BJ (cell line): ENCODE measurements around the gene NDUFV2. TPM values are rescaled to one million over a fixed set of nuclear protein-coding genes. Genes with fewer than 3 reads are reported as not detected.
"Not testable (repeated sequence)": the region's sequence is repeated elsewhere in the genome, so short reads cannot be mapped to it uniquely, and the experiment has no call there.

Source experiments
- CTCF ChIA-PET: fragments of 350-600 bp; formaldehyde crosslinking; extraction: SDS; loops from one replicate; lab custom pipeline; 2021; ENCODE audit warnings: antibody characterized with exemption, inconsistent platforms; lab: Yijun Ruan, JAX
- POLR2A ChIA-PET: fragments of 300-600 bp; sonication (Branson Sonifier 250); formaldehyde crosslinking; extraction: SDS; loops from one replicate; lab custom pipeline; 2021; ENCODE audit warnings: antibody characterized with exemption; lab: Charles Lee
- DNase-seq: peaks from one replicate; pipeline ENCODE4 v3.0.0-alpha.2; 2011; ENCODE audit warnings: low read depth
- H3K27me3 ChIP-seq: 2 replicates; pipeline ENCODE4 v1.6.0; 2011; ENCODE audit warnings: low read length; ENCODE audit not compliant: control insufficient read depth, insufficient read depth
- H3K36me3 ChIP-seq: 2 replicates; pipeline ENCODE4 v1.5.1; 2011; ENCODE audit warnings: low read length; ENCODE audit not compliant: control insufficient read depth, insufficient read depth
- H3K4me3 ChIP-seq: 2 replicates; pipeline ENCODE4 v1.5.1; 2011; ENCODE audit warnings: low read depth, mild to moderate bottlenecking, control low read depth, low read length
- polyA plus RNA-seq: library from polyadenylated mRNA; depleted of rRNA; stranded (reverse); fragments of >200 nt; gene quantifications from 2 replicates; pipeline ENCODE4 v1.2.3, GENCODE V29; 2011
- TF ChIP-seq, protein P1 (sequence below): IDR thresholded peaks from 2 replicates; pipeline ENCODE4 v1.5.1; 2011; ENCODE audit warnings: low read depth, mild to moderate bottlenecking, control low read depth, inconsistent platforms, low read length, moderate library complexity; ENCODE audit not compliant: insufficient read depth

NDUFV2 gene
- polyA plus RNA-seq, 1 experiment, result 70.0 TPM

DNA sequence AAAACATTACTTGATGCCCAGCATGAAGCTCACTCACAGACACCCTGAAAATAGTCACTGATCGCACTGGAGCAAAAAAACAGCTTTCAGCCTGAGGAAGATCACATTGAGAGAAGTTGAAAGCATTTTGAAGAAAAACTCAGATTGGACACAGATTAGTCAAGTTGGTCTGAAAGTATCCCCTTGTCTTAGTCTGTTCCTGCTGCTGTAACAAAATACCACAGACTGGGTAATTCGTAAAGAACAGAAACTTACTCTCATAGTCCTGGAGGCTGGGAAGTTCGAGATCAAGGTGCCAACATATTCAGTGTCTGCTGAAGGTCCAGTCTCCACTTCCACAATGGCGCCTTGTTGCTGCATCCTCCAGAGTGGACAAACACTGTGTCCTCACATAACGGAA is 14.2 kb upstream of the NDUFV2 start:
- Histone ChIP-seq H3K36me3 (no peaks in the 10 kb centered on the region), H3K4me3 (no peak overlapping the region), H3K27me3 (no peaks in the 10 kb centered on the region)
- DNase-seq, result no peak
- POLR2A ChIA-PET, result no interaction called here
- CTCF ChIA-PET, result no interaction called here
- TF ChIP-seq, protein P1, sequence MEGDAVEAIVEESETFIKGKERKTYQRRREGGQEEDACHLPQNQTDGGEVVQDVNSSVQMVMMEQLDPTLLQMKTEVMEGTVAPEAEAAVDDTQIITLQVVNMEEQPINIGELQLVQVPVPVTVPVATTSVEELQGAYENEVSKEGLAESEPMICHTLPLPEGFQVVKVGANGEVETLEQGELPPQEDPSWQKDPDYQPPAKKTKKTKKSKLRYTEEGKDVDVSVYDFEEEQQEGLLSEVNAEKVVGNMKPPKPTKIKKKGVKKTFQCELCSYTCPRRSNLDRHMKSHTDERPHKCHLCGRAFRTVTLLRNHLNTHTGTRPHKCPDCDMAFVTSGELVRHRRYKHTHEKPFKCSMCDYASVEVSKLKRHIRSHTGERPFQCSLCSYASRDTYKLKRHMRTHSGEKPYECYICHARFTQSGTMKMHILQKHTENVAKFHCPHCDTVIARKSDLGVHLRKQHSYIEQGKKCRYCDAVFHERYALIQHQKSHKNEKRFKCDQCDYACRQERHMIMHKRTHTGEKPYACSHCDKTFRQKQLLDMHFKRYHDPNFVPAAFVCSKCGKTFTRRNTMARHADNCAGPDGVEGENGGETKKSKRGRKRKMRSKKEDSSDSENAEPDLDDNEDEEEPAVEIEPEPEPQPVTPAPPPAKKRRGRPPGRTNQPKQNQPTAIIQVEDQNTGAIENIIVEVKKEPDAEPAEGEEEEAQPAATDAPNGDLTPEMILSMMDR, result no peak

DNA sequence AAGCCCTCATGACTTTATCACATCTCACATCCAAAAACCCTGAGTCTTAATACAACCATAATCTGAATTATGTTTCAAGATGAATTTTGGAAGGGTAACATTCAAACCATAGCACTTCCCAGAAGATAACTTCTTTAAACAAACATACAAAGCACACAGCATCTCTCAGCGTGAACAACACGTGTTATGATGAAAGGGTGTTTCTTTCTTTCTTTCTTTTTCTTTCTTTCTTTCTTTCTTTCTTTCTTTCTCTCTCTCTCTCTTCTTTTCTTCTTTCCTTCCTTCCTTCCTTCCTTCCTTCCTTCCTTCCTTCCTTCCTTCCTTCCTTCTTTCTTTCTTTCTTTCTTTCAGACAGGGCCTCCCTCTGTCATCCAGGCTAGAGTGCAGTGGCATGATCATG is 13.8 kb upstream of the NDUFV2 start:
- H3K4me3 ChIP-seq, POLR2A ChIA-PET, CTCF ChIA-PET, DNase-seq, H3K36me3 ChIP-seq, H3K27me3 ChIP-seq: not testable (repeated sequence)

DNA sequence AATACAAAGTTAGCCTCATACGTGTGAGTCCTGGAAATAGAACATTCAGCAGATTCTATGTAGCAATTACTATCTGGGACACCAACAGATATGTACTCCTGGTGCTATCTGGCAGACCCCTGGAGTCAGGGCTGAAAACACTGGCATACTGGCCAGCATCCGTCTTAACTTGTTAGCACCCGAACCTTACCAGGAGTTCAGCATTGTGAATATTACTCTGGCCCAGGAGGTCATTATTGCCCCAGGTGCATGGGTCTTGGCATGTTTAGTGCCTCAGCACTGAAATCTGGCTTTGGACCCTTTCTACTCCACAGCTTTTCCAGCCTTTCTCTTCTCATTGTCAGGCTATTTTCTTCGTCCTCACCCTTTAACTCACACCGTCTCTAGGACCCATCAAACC is 11.9 kb upstream of the NDUFV2 start:
- CTCF ChIA-PET, result interaction anchor here (0.6 to 1.1 kb wide), 3 partner anchors 11 to 434 kb away, joined by 3 to 4 read pairs (median 3); no protein-coding TSS in a partner anchor
- H3K4me3 ChIP-seq, result no peak overlapping the region
- POLR2A ChIA-PET, result no interaction called here
- H3K27me3 ChIP-seq, result no peaks in the 10 kb centered on the region
- H3K36me3 ChIP-seq, result no peaks in the 10 kb centered on the region
- TF ChIP-seq, protein P1, result no peak
- DNase-seq, result no peak

DNA sequence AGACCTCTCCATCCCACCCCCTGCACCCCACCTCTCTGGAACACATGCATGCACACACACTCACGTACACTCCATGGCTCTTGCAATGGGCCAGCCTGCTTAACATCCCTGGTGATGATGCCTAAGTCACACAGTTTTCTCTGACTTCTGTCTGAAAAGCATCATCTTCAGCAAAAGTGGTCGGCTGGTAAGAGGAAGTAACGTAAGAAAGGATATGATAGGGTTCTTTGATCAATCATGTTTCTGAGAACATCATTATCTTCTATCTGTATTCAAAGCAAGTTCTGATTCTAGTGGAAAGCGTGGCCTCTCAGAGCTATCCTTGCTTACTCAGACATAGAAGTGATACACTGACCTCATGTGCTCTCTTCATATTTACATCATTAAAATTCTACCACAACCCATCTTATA is 11.4 kb upstream of the NDUFV2 start:
- ChIA-PET POLR2A (no interaction called here), CTCF (no interaction called here)

DNA sequence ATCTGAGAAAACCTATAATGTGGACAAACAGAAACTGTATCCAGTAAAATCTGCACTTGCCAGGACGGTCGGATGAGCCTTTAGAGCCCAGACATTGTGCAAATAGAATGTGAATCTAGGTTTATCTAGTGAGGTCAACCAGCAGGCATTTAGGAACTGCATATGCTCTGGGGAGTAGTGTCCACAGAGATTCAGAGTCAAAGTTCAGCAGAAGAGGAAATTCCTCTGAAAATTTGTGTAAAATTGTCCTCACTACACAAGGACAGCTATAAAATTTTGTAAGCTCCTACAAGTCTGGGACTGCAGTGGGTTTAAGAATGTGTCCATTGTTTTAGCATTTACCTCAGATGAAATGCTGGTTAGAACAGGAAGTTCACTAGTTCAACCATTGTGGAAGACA is 9.8 kb upstream of the NDUFV2 start:
- TF ChIP-seq, protein P1, result no peak
- ChIA-PET CTCF (no interaction called here), POLR2A (no interaction called here)
- no peaks in the 10 kb centered on the region for H3K27me3 ChIP-seq
- DNase-seq, result no peak
- H3K36me3 ChIP-seq, result no peaks in the 10 kb centered on the region
- H3K4me3 ChIP-seq, result no peak overlapping the region

More for the DNA sequence above, 11.4 kb upstream of the NDUFV2 start:
- DNase-seq, result no peak
- TF ChIP-seq, protein P1, result no peak
- Histone ChIP-seq H3K27me3 (no peaks in the 10 kb centered on the region), H3K36me3 (no peaks in the 10 kb centered on the region), H3K4me3 (no peak overlapping the region)

DNA sequence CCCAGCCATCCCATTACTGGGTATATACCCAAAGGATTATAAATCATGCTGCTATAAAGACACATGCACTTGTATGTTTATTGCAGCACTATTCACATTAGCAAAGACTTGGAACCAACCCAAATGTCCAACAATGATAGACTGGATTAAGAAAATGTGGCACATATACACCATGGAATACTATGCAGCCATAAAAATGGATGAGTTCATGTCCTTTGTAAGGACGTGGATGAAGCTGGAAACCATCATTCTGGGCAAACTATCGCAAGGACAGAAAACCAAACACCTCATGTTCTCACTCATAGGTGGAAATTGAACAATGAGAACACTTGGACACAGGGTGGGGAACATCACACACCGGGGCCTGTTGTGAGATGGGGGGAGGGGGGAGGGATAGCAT is 9.4 kb upstream of the NDUFV2 start:
- CTCF ChIA-PET, H3K36me3 ChIP-seq, H3K4me3 ChIP-seq, POLR2A ChIA-PET, DNase-seq, H3K27me3 ChIP-seq: not testable (repeated sequence)
